Kasumi-1 (cell line): ENCODE data around the gene RHBDD2.

Source experiments
- DNase-seq, 2 experiments: peaks; one replicate each; lab custom pipeline; 2025; lab: John Stamatoyannopoulos, UW

RHBDD2 gene

GRCh38 chr7:75920431-75921161 is 41.8 kb downstream of the RHBDD2 start:
- DNase-seq, result no peak

- no peak for DNase-seq
Observed at GRCh38 chr7:75921479-75921878, 42.6 kb downstream of the RHBDD2 start.

GRCh38 chr7:75922966-75923603 is 44.3 kb downstream of the RHBDD2 start:
- DNase-seq, result no peak

GRCh38 chr7:75924256-75924655 is 45.4 kb downstream of the RHBDD2 start:
- no peak for DNase-seq

GRCh38 chr7:75924889-75925288 is 46.1 kb downstream of the RHBDD2 start:
- no peak for DNase-seq

GRCh38 chr7:75925717-75926435 is 47.0 kb downstream of the RHBDD2 start:
- no peak for DNase-seq

GRCh38 chr7:75928568-75928914 is 49.7 kb downstream of the RHBDD2 start:
- DNase-seq, result no peak

GRCh38 chr7:75931680-75932079 is 52.8 kb downstream of the RHBDD2 start:
- DNase-seq, result no peak

GRCh38 chr7:75937958-75938786 is 59.3 kb downstream of the RHBDD2 start:
- no peak for DNase-seq
